ENCODE data around the gene SWAP70.

Gene SWAP70

DNA sequence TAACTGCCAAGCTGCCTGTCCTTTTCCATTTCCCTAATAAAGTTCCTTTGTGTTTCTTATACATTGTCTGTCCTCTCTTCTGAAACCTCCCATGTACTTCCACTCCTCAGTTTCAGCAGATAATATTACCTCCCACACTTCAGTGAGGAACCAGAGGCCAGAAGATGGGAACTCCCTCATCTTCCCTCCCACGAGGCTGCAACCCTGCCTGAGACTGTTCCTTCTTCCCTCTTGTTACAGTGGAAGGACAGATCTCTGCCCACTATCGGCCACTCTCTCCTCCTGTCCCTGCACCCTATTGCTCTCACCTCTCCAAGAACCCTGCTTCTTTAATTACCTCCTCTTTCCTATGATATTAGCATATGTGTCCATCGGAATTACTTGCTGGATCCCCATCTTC lies 38.1 kb upstream of the SWAP70 start:
- Histone ChIP-seq H3K9ac (no peak overlapping the region), H3K4me3 (ENCODE audit: low read depth, low read length) (no peak overlapping the region), H3K4me2 (ENCODE audit: low read length) (no peak overlapping the region), H3K4me1 (no peaks in the 10 kb centered on the region), H3K27me3 (ENCODE audit: control insufficient read depth, insufficient read depth, low read length) (no peaks in the 10 kb centered on the region), H2AFZ (no peak overlapping the region), H3K79me2 (no peaks in the 10 kb centered on the region), H3K9me3 (ENCODE audit: control insufficient read depth, low read length) (no peaks in the 10 kb centered on the region), H3K27ac (no peak overlapping the region), H3K36me3 (ENCODE audit: control insufficient read depth, insufficient read depth, low read length) (no peaks in the 10 kb centered on the region)
- TF ChIP-seq, protein P1, sequence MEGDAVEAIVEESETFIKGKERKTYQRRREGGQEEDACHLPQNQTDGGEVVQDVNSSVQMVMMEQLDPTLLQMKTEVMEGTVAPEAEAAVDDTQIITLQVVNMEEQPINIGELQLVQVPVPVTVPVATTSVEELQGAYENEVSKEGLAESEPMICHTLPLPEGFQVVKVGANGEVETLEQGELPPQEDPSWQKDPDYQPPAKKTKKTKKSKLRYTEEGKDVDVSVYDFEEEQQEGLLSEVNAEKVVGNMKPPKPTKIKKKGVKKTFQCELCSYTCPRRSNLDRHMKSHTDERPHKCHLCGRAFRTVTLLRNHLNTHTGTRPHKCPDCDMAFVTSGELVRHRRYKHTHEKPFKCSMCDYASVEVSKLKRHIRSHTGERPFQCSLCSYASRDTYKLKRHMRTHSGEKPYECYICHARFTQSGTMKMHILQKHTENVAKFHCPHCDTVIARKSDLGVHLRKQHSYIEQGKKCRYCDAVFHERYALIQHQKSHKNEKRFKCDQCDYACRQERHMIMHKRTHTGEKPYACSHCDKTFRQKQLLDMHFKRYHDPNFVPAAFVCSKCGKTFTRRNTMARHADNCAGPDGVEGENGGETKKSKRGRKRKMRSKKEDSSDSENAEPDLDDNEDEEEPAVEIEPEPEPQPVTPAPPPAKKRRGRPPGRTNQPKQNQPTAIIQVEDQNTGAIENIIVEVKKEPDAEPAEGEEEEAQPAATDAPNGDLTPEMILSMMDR (IDR thresholded peaks at IDR 0.05) = no peak

DNA sequence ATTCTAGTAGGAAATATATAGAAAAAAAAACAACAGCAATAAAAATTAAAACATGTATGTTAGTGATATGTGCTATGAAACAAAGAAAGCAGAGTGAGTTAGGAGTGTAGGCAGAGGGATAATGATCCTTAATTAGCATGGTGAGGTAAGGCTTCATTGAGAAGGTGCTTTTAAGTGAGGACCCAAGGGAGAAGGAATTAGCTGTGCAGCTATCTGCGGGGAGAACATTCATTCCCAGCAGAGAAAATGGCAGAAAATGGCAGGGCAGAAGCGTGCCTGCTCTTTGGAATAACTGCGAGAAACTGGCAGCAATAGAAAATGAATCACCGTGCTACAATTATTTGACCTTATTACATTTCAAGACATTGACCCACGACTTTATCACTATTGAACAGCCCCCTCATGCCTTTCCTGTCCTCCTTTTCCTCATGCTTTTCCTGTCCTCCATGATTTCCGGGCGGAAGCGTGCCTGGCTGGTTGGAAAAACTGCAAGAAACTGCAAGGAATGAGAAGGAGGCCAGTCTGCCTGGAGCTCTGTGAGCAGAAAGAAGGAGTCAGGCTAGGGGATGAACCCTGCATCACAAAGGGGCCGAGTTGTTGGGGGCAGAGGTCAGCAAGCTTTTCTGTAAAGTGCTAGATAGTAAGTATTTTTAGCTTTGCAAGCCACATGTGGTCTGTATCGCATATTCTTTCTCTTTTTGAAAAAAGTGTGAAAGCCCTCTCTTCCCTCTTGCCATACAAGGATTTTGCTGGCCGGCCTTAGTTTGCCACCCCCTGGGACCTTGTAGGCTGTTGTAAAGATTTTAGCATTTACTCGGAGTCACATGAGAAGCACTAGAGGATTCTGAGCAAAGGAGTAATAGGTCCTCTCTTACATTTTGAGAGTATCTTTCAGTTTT lies 37.1 kb upstream of the SWAP70 start:
- Histone ChIP-seq H3K27me3 (ENCODE audit: control insufficient read depth, insufficient read depth, low read length) (no peaks in the 10 kb centered on the region), H3K4me2 (ENCODE audit: low read length) (no peak overlapping the region), H3K36me3 (ENCODE audit: control insufficient read depth, insufficient read depth, low read length) (no peaks in the 10 kb centered on the region), H2AFZ (no peak overlapping the region), H3K4me1 (no peaks in the 10 kb centered on the region), H3K27ac (peak overlapping the region; percentile 24), H3K9me3 (ENCODE audit: control insufficient read depth, low read length) (no peaks in the 10 kb centered on the region), H3K9ac (no peak overlapping the region), H3K79me2 (no peaks in the 10 kb centered on the region), H3K4me3 (ENCODE audit: low read depth, low read length) (no peak overlapping the region)
- TF ChIP-seq, protein P1 (IDR thresholded peaks at IDR 0.05) = no peak

GRCh38 chr11:9629064-9629463 lies 34.8 kb upstream of the SWAP70 start:
- Histone ChIP-seq H3K4me2 (ENCODE audit: low read length) (no peak overlapping the region), H3K36me3 (ENCODE audit: control insufficient read depth, insufficient read depth, low read length) (no peaks in the 10 kb centered on the region), H3K4me3 (ENCODE audit: low read depth, low read length) (no peak overlapping the region), H3K4me1 (no peaks in the 10 kb centered on the region), H3K27me3 (ENCODE audit: control insufficient read depth, insufficient read depth, low read length) (no peaks in the 10 kb centered on the region), H3K9ac (no peak overlapping the region), H3K79me2 (no peaks in the 10 kb centered on the region), H3K9me3 (ENCODE audit: control insufficient read depth, low read length) (no peaks in the 10 kb centered on the region), H3K27ac (no peak overlapping the region), H2AFZ (no peak overlapping the region)
- TF ChIP-seq, protein P1 (IDR thresholded peaks at IDR 0.05) = no peak

- H3K4me3 ChIP-seq (ENCODE audit: low read depth, low read length) = no peak overlapping the region
- no peak overlapping the region for H2AFZ ChIP-seq
- H3K36me3 ChIP-seq (ENCODE audit: control insufficient read depth, insufficient read depth, low read length) = no peaks in the 10 kb centered on the region
- H3K79me2 ChIP-seq = no peaks in the 10 kb centered on the region
- no peak overlapping the region for H3K9ac ChIP-seq
- H3K9me3 ChIP-seq (ENCODE audit: control insufficient read depth, low read length) = no peaks in the 10 kb centered on the region
- no peaks in the 10 kb centered on the region for H3K4me1 ChIP-seq
- no peak overlapping the region for H3K27ac ChIP-seq
- H3K4me2 ChIP-seq (ENCODE audit: low read length) = no peak overlapping the region
- TF ChIP-seq, protein P1 (IDR thresholded peaks at IDR 0.05) = no peak
- H3K27me3 ChIP-seq (ENCODE audit: control insufficient read depth, insufficient read depth, low read length) = no peaks in the 10 kb centered on the region
Observed at GRCh38 chr11:9633679-9634078, 30.2 kb upstream of the SWAP70 start.

GRCh38 chr11:9636691-9637090 lies 27.2 kb upstream of the SWAP70 start:
- no peak overlapping the region for H3K27ac ChIP-seq
- H2AFZ ChIP-seq = no peak overlapping the region
- no peaks in the 10 kb centered on the region for H3K36me3 ChIP-seq (ENCODE audit: control insufficient read depth, insufficient read depth, low read length)
- H3K4me1 ChIP-seq = no peaks in the 10 kb centered on the region
- no peak overlapping the region for H3K4me3 ChIP-seq (ENCODE audit: low read depth, low read length)
- H3K27me3 ChIP-seq (ENCODE audit: control insufficient read depth, insufficient read depth, low read length) = no peaks in the 10 kb centered on the region
- no peaks in the 10 kb centered on the region for H3K9me3 ChIP-seq (ENCODE audit: control insufficient read depth, low read length)
- no peak overlapping the region for H3K4me2 ChIP-seq (ENCODE audit: low read length)
- H3K79me2 ChIP-seq = no peaks in the 10 kb centered on the region
- no peak overlapping the region for H3K9ac ChIP-seq
- TF ChIP-seq, protein P1 (IDR thresholded peaks at IDR 0.05) = no peak

Data from parathyroid adenoma (tissue), 2 donors.